ENCODE data around the gene IGSF21.

Gene IGSF21

DNA sequence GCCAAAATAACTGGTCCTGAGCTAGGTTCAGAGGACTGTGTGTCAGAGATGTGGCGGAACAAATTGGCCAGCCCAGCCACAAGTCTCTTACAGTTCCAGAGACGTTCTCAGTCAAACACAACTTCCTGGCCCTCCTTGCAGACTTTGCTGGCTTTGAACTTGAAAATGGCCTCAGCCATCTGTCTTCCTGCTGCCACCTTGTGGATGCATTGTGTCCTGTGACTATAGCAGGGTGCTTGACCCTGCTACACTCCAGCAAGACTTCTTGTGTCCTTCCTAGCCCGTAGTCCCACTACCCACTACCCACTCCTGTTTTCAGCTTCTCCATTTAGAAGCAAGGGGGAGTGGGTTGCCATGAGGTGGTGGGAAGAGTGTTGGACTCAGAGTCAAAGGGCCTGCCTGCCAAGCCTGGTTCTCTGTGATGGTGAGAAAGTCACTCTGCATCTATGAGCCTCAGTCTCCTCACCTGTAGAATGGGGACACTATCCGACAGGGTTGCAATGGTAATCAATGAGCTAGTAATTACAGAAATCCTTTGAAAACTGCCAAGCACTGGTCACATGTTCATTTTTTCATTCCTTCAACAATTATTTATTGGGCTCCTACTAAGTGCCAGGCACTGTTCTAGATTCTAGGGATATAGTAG, 109.9 kb downstream of the IGSF21 start:
- peak in 1 of 2 experiments; percentile 2 for DNase-seq (ENCODE audit: low read depth in 2 of 2)

DNA sequence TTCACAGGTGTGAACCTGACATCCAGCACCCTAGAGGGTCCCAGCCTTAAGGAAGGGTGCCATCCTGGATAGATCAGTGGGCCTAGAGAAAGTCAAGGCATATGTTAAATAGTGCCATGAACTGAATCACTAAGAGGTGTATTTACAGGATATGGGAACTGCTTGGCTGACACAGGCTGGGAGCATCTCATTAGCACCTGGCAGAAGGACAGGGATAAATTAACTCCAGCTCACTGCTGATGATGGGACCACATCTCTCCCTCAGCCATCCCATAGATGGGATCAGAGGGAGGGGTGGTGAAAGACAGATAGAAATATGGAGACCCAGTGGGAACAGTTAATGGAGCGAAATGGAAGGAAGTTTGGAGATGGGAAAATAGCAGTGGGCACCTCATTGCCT, 122.0 kb downstream of the IGSF21 start:
- no peak for DNase-seq (ENCODE audit: low read depth in 2 of 2)

DNA sequence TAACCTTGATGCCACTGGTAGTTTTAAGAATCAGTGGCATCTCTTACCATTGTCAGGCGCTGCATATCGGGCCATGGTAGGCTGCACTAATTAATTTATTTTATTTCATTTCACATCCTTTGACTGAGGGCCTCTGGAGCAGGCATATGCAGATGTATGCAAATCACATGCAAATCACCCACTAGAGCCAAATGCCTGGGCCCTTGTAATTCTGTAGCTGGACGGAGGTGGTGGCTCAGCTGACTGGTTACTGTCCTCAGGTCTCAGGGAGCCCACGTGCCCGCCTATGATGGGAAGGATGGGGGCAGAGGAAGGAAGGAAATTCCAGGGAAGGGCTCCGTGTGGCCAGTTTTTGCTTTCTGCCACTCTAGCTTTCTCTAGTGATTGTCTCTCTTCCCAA, 122.7 kb downstream of the IGSF21 start:
- no peak for DNase-seq (ENCODE audit: low read depth in 2 of 2)

DNA sequence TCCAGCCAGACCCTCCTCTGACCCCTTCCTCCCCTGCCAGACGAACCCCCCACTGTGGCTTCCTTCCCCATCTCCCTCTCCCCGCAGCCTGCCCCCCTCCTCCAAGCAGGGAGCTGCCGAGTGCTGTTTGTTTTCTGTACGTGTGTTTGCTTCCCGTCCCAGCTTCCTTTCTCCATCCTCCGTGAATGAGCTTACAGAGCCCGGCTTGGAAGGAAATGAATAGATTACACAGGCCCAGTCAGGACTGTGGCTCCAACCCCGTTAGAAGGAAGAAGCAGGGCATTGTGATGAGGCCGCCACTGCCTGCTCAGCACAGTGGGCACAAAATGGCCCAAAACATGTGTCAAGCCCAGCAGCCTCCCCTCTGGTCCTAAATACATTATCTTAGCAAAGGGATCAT, 123.2 kb downstream of the IGSF21 start:
- no peak for DNase-seq (ENCODE audit: low read depth in 2 of 2)

DNA sequence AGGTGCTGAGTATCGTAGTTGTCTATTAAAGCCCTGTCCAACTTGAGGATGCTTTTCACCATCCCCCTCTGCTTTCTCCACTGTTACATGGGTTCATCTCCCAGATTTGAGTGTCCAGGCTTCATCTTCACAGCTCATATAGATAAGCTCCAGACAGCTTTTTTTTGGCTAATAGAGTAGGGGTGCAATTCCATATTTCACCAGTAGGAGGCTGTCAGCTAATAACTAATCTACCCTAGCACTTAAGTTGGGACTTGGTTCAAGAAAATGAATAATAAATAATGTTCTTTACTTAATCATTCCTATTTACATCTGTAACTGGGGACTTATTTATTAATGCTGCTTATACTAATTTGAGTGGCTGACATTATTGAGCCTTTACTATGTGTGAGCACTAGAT, 124.5 kb downstream of the IGSF21 start:
- DNase-seq (ENCODE audit: low read depth in 2 of 2): no peak

DNA sequence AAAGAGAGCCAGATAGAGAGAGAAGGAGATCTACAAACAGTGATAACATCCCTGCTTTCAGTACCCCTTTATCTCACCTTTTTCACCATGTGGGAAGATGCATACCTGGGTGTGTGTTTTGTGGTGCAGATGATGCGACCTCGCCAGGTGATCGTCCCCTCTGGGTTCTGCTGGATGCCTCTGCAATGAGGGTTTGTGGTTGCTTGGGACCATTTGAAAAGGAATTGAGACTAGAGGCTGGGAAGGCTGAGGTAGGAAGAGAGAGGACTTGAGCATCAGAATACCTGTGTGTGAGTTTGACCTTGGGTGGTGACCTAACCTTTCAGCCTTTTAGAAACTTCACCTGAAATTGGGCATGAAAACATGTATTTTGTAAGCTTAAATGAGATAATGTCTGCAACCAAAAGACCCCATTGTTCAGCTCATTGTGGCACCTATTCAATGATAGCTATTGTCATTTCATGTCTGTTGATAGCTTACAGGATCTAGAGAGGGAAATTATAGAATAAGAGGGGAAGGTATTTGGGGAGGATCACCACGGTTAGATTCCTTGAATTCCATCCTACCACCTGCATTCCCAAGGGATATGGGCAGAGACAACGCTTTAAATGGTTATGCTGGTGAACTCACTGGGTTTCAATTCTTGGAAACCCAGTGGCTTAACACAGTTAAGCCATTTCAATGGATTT, 125.7 kb downstream of the IGSF21 start:
- no peak for DNase-seq (ENCODE audit: low read depth in 2 of 2)

DNA sequence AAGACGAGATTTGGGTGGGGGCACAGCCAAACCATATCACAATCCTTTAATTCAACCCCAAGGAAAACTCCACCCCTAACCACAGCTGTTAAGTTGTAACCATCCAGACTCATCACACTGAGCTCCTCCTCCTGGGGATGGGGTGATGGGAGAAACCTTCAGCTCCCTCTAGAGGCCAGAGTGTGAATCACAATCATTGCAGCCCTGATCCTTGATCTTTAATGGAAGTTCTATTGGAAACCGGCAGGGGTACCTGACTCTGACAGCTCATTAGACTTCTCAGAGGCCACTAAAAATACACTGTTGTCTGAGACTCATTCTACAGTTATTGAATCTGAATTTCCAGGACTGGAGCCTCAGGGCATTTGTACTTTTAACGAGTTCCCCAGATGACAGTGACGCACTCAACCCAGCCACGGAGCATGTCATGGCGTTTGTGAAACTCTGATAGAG, 127.2 kb downstream of the IGSF21 start:
- DNase-seq (ENCODE audit: low read depth in 2 of 2): peak in 1 of 2 experiments; percentile 8

DNA sequence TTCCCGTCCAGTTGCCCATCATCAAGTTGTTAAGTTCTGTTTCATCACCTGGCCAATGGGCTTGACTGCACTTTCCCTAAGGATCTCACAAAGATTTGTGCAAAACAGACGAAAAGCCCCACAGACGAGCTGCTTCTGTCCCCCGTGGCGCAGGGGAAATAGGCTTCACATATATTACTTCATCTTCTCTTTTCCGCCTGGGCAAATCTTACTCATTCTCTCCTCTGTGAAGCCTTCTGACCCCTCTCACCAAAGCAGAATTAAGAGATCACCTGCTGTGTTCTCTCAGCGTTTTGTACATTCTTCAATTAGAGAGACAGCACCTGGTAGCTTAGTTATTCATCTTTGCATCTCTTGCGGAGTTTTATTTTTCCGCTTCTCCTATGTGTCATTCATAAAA, 129.8 kb downstream of the IGSF21 start:
- DNase-seq (ENCODE audit: low read depth in 2 of 2): no peak

DNA sequence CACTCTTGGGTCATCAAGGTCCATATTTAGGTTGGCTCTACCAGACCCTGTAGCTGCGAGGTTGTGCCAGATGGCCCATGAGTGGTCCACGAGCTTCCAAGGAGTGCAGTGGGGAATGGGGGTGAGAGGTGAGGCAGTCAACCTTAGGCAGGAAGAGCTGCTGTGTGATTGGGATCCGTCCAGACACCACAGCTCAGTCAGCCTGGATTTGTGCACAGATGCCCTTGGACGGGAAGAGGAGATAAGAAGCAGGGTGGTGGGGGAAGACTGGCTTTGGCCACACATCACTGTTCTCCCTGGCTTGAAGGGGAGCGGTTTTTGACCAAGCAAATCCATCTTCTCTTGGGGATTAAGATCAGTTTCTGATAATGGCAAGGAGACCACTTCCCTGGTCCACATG, 130.6 kb downstream of the IGSF21 start:
- DNase-seq (ENCODE audit: low read depth in 2 of 2): no peak

DNA sequence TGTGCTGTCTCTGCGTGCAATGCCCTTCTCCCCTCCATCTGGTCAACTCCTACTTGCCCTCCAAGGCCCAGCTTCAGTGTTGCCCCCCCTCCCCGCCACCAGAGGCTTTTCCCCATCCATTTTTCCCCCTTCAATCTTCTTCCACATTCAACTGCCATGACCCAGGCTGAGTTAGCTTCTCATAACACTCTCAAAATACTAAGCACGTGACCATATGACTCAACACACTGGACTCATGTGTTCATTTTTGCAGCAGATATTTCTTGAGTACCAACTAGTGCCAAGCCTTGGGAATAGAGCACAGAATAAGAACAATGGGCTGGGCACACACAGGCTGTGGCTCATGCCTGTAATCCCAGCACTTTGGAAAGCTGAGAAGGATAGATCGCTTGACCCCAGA, 132.1 kb downstream of the IGSF21 start:
- no peak for DNase-seq (ENCODE audit: low read depth in 2 of 2)

DNA sequence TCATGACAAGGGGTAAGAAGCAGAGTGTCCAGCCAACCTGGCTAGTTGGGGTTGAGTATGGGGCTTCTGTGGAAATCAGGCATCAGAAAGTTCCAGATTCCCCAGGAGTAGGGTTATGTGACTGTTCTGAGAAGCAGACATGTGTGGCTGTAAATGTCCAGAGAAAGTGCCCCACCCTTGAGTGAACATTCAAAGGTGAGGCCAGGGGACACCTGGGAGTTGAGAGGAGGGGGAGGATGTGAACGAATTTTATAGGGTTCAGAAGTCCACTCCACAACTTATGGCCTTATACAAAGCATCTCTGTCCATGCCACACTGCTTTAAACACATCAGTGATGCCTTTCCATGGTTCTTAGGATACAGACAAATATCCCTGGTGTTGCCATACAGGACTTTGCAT, 133.3 kb downstream of the IGSF21 start:
- no peak for DNase-seq (ENCODE audit: low read depth in 2 of 2)

DNA sequence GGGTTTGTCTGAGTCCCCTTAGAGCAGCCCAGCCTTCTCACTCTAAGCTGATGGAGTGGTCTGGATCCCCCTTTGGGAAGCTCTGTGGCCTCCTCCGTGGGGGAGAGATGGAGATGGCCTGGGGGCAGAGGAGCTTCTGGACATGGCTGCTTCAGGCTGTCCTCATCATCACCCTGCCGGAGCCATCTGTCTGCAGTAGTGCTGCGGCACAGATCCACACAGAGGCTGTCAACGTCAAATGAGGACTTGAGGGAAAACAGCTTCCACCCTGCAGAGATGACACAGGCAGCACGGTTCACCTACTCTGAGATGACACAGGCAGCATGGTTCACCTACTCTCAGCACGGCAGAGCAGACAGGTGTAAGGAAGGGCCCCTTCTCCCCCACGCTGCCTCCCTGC, 134.3 kb downstream of the IGSF21 start:
- DNase-seq (ENCODE audit: low read depth in 2 of 2): no peak

DNA sequence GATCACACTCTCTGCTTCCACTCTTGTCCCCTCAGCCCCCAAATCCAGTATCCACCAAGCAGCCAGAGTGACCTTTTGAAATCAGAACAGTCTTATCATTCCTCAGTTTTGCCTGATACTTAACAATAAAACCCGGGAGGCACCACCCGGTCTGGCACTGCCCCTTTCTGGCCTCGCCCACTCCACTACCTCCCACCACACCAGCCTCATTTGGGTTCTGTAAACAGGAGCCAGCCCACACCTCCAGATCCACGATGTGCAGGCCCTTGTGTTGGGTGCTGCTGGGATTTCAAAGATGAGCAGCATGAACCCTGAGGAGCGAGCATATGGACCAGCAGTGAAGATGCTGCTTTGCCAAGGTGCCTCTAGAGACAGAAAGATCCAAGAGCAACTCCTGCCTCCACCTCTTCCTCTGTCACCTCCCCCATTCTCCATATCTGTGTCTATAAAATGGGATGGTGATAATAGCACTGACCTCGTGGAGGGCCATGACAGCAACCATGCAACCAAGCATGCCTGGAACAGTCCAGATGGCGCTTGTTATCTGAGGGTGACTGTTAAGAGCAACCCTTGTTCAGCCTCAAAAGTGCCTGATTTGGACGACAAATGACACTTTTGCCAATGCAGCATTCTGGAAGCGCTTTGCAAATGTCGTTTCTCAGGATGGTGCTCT, 136.0 kb downstream of the IGSF21 start:
- no peak for DNase-seq (ENCODE audit: low read depth in 2 of 2)

DNA sequence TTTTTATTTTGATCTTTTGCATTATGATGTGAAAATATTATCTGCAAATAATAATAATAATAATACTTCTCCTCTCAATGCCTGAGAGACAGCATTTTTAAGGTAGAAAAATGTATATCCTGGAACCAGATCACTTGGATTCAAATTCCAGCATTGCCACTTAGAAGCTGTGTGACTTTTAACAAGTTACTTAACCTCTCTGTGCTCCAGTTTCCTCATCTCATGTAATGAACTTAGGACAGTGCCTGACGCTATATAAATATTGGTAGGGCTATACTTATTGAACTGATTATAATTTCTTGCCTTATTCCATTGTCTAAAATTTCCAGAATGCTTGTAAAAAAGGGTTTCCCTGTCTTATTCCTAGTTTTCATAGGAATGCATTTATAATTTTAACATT, 137.2 kb downstream of the IGSF21 start:
- no peak for DNase-seq (ENCODE audit: low read depth in 2 of 2)

DNA sequence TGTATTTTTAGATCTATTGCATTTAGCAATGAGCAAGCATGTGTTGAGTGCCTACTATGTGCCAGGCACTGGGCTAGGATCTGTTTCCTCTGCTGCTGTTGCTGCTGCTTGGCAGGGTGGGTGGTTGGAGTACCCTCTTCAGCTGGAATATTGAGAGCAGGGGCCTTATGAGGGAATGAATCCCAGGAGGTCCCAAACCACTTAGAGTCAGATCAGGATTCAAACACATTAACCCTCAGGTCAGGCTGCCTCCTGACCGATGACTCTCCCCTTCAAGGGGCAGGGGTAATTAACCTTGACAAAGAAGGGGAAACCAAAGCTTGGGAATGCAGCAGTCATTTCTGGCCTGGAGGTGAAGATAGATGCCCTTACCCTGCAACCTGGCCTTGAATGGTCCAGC, 138.0 kb downstream of the IGSF21 start:
- no peak for DNase-seq (ENCODE audit: low read depth in 2 of 2)

DNA sequence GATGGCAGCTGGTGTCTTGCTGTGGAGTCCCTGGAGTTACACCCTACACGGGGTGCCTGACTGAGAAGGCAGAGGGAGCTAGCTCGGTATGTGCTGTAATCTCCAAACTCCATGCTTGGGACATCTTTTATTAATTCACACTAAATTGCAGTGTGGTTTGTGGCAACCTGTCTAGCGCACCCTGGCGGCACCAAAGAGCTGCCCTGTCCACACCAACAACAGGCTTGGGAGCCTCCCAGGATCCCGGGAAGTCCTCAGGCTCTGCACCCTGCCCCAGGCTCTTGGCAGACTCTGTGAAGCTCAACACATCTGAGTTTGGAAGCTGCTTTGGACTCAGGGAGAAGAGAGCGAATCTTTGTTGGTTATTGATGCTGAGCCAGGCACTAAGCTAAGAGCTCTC, 138.9 kb downstream of the IGSF21 start:
- DNase-seq (ENCODE audit: low read depth in 2 of 2): no peak

DNA sequence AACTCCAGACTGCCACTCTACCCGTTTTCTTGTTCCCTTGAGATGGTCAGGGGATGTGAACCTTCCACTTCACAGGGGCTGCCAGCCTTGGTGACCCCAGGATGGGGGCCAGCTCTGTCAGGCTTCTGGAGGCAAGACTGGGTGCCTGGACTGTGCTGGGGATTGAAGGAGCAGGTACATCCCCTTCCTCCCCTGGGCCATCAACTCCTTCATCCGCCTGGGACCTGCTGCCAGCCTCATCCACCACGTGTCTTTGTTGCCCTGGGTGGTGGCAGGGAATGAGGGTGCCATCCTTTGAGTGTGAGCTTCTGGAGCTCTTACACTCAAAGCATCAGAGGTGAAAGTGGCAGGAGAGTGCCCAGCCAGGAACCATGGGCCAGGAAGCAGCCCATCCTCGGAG, 139.6 kb downstream of the IGSF21 start:
- DNase-seq (ENCODE audit: low read depth in 2 of 2): no peak

DNA sequence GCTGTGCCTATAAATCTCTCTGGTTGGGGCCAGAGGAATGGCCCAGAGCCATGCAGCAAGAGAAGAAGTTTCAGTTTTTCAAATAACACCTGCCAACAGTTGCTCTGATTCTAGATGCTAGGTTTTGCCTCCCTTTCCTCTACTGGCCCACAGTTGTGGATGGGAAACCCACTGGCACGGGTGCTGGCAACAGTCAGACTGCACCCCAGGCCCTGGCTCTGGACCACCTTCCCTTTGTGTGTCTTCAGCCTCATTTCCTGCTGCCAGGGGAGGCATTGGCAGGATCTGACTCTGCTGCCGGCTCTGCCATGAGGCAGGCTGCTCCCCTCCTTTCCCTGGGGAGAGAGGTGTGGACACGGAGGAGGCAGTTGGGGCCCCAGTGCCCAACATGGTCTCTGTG, 142.0 kb downstream of the IGSF21 start:
- no peak for DNase-seq (ENCODE audit: low read depth in 2 of 2)

DNA sequence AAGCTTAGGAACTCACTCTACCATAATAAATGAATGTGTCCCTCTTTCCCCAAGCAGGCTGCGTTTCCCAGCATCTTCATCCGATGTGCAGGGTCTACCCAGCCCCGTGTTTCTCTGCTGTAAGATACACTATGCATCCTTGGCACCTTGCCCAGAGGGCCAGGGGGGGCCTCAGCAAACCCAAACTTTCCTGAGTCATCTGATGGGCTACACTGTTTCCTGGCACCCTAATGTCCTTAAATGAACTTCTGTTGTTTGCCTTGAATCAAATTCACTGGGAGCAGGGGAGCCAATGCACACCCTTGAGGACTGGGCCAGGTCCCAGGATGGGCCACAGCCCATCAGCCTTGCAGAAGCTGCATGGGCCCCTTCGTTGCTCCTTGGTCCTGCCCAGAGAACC, 145.5 kb downstream of the IGSF21 start:
- DNase-seq (ENCODE audit: low read depth in 2 of 2): no peak

DNA sequence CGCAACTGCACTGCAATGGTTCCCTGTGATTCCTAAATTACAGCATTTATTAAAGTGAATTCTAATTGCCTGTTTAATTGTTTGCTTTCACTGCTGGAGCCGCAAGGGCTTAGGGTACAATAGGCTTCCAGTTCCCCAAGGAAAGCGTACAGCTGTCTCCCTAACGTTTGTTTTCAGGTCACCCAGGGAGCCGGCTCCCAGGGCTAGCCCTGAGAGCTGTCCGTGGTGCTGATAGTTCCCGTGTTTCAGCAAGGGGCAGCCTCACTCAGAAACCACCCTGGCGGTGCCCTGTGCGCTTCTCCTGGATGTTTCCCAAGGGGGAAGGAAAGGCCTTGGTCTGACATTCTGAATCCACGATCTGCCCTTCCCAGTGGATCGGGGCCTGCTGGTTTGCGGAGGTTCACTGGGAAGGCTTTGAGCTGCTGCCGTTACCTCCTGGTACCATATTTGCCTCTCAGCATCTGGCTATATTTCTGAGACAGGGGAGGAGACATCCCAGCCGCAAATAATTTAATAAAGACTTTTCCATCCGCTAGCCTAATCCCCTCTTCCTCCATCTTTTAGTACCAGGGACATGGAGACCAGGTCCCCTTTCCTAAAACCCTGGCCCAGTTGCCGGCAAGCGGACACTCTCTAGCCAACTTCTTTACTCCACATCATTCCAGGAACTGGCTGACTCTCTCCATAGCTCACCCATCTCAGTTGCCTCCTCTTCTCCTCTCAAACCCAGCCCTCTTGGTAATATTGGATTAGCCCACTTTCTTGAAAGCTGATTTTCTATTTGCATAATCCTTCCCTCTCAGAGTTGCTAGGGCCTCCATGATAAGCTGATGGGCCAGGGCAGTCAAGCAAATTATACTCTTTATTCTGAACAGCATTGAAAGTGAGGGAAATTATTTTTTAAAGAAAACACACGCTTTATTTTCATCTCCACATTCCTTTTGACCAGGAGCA, 149.0 kb downstream of the IGSF21 start:
- peak in 1 of 2 experiments; percentile 8 for DNase-seq (ENCODE audit: low read depth in 2 of 2)

DNA sequence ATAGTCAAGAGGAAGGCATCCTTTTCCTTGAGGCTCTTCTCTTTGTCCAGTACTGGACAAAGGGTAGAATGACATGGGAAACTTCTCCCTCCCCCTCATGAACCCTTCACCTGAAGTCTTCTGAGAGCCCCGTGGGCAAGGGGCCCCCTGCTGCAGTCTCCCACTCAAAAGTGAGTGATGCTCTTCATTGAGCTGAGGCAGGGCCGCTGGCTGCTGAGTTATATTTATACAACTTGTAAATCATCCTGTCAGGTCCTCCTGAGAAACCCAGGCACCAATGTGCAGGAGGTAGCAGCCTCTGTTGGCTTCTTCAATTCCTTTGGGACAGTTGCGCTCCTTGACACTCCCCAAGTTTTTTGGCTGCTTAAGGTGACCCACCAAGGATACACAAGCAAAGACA, 150.2 kb downstream of the IGSF21 start:
- no peak for DNase-seq (ENCODE audit: low read depth in 2 of 2)

DNA sequence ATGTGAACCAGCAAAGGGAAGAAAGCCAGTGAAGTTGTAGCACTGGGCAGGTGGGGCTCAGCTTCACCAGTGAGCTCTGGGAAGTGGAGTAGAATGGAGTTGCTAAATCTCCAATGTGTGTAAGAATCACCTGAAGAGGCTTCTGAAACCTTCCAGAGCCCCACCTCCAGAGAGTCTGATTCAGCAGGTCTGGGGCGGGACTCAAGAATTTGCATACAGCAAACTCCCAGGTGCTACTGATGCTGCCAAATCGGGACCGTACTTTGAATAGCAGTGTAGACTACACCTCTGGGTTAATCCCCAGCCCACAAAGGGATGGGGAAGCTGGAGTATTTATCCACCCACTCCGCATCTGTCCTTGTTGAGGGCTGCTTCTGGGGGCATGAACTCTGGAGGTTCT, 154.3 kb downstream of the IGSF21 start:
- DNase-seq (ENCODE audit: low read depth in 2 of 2): no peak

All from stimulated activated CD4-positive, alpha-beta T cell treated with anti-CD3 and anti-CD28 coated beads, Interleukin-12 subunit alpha, Interleukin-12 subunit beta, amount 100 ng/mL, for 24 hours (primary cell).